Renal cortical epithelial cell (primary cell): Measurements from ENCODE around the gene MALRD1. TPM values are rescaled to one million over a fixed set of nuclear protein-coding genes. Genes with fewer than 3 reads are reported as not detected.

ENCODE experiments used
- DNase-seq: peaks from one replicate; pipeline ENCODE4 v3.0.0-alpha.2; 2011; ENCODE audit warnings: low read depth
- total RNA-seq: library from RNA; depleted of rRNA; stranded (reverse); fragments of >200 nt; gene quantifications from 2 replicates; pipeline ENCODE4 v1.2.3, GENCODE V29; 2014

MALRD1 gene
- total RNA-seq, 1 donor from 2014 or later = 0.35 TPM

DNA sequence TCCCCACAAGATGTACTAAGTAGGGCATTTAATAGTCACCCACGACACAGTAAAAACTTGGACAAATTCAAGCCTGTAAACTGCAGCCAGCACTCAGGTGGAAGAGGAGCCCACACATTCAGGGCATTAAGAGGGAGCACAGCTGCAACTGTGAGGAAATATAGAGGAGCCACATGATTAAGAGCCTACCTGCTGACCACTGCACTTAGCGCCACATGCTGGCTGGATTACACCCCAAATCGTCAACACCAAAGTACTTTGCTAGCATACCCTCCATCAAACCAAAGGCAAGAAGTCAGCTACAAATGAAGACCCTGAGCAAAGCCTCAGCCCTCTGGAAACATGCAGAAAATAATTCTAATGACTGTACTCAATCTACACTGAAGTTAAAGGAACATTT lies 445.3 kb downstream of the MALRD1 start:
- no peak for DNase-seq

DNA sequence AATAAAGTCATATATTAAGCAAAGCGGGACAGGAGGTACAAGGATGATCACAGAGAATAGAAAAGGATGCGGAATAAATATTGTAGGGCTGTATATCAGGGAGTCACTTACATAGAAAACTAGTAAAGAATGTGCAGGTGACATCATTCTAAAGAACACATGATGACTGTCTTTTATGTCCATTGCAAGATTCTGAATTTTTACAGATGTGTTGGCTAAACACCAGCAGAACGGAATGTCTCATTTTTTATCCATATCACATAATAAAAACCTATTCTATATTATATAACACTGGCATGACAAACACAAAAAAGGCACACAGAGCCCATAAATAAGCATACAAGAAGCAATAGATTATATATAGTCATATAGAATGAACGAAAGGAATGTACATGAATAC lies 448.4 kb downstream of the MALRD1 start:
- DNase-seq = no peak

DNA sequence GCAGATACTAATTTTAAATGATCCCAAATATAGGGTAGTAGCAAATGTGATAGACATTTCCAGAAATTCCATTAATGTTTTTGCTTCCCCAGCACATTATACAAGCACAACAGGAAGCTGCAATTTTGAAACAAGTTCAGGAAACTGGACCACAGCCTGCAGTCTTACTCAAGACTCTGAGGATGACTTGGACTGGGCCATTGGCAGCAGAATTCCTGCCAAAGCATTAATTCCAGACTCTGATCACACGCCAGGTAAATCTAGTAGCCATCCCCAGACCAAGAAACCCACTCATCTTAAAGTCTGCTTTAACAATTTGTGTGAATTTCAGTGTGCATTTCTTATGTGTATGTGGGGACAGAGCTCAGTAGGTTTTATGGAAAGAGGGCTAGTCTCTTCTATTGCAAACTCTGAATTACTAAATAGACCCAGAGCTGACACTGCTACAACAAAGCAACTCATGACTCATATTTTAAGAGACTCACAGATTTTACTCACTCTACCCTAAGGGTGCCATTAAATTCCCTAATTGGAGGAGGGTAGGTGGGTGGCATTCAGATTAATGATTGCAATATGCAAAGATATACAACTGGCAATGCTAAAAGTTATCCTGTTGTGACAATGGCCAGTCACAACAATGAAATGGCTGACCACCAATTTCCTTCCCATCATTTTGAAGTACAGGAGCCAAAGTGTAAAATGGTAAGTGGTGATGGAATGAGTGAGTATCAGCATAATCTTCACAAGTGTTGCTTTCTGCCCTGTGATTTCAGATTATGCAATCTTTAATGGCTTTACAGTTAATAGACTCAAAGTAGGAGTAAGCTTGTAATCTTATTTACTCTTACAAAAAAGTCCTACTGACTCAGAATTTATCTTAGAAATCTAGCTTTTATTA lies 450.0 kb downstream of the MALRD1 start:
- DNase-seq = peak; percentile 85

DNA sequence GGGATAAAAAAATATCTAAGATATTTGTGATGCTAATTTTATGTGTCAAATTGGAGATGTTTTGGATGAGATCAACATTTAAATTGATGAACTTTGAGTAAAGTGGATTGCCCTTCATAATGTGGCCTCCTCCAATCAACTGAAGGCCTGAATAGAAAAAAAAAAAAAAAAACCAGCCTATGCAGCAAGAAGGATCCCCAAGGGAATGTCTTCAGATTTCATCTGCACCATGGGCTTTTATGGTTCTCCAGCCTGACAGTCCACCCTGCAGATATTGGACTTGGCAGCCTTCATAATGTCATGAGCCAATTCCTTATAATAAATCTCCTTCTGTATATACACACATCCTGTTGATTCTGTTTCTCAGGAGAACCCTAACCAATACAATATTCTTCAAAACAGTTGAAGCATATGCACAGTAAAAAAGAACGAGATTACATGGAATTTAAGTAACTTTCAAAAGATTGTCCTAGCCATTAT lies 450.7 kb downstream of the MALRD1 start:
- DNase-seq = no peak

DNA sequence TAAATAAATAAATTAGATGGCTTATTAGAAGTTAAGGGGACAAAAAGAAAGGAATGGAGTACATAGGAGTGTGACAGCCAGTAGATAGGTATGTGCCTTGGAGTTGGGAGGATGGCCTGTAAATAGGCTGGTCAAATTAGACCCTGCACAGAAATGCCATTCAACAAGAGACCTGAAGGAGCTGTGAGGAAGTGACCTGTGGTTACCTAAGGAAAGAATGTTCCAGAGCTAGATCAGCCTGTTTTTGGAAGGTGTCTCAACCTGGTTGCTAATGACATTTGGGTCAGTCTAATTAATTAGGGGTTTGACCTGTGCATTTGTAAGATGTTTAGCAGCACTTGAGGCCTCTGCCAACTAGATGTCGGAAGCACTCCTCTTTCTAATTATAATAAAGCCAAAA lies 452.4 kb downstream of the MALRD1 start:
- DNase-seq = no peak

DNA sequence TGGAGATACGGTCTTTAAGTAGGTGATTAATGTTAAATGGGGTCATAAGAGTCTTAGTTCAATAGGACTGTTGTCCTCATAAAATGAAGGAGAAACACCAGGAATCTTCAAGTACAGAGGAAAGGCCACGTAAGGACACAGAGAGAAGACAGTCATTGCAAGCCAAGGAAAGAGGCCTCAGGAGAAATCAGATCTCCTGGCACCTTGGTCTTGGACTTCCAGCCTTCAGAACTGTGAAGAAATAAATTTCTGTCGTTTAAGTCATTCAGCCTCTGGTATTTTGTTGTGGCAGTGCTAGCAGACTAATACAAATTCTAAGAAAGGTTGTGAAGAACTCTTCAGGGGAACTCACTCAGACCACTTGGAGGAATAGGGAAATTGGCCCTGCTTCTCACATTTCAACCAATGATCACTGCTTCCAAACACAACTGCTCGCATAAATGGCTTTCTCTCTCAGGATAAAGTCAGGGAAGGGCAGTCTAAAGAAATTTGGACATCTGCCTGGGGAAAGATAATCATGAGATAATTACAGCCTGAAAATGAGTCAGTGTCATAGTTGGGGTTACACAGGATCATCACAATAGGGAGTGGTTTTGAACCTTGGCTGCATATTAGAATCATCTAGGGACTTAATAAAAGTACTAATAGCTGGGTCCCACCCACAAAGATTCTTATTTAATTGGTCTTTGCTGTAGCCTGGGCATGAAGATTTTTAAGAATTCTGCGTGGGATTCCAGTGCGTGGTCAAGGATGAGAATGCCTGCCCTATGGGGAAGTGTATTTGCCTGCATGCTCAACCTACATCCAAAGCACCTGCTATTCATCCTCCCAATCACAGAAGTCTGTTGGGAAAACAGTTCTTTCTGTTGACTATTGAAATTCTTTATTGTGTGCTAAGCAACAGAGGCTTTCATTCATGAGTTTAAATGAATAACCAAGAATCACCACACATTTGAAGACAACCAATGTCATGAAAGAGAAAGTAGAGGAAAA lies 457.0 kb downstream of the MALRD1 start:
- no peak for DNase-seq

DNA sequence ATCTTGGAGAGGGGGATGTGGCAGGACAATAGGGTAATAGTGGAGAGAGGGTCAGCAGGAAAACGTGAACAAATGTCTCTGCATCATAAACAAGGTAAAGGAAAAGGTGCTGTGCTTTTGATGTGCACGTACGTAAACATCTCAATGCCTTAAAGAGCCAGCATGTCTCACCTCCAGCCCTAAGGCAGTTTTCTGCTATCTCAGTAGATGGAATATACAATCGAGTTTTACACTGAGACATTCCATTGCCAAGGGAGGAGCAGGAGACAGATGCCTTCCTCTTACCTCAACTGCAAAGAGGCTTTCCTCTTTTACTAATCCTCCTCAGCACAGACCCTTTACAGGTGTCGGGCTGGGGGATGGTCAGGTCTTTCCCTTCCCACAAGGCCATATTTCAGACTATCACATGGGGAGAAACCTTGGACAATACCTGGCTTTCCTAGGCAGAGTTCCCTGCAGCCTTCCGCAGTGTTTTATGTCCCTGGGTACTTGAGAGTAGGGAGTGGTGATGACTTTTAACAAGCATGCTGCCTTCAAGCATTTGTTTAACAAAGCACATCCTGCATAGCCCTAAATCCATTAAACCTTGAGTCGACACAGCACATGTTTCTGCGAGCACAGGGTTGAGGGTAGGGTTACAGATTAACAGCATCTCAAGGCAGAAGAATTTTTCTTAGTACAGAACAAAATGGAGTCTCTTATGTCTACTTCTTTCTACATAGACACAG lies 461.6 kb downstream of the MALRD1 start:
- DNase-seq = peak; percentile 23

DNA sequence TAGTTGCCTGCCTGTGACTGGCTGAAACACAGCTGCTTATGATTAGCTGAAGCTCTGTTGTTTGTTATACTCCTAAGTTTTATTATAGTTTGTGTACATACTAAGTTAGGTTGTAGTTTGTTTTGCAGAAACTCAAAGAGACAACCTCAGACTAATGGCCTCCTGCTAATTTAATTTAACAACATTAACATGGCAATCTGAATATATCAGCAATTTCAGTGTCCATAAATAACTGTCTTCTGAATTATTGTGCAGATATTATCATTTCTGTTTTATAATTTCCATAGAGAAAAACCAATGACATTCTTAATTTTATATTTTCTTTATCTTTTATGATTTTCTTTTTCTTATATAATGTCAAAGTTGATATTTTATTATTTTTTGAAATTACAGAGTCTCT lies 469.5 kb downstream of the MALRD1 start:
- DNase-seq = no peak

DNA sequence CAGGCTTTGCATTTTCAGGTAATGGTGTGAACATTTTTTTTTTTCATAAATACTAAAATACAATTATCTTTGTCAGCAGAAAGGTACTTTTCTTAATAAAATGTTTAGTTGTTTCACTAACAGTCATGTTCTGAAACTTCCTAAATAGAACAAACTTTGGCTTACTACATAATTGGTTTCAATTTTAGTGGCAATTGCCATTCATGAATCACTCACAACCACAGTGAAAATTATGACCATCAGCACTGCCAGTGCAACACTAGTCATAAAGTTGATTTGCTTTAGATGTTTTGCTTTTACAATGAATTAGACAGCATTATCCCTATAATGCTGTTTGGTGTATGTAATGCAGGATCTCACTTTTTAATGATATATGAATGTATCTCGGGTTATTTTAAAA lies 470.0 kb downstream of the MALRD1 start:
- DNase-seq = no peak

DNA sequence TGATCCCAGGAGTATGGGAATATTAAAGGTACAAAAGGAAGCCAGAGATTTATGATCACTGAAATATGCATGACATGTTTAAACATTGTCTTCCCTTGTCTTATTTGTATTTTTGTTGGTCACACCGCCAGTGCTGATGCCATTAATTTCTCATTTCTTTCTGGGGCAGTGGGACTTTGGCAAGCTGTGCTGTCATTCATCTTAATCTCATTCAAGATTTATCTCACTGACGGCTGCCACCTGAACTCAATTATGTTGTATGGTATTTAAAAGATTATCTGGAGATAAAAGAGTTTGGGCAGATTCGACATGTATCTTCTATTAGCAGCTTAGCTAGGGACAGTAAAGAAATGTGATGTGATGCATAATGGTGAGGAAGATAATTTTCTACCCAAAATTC lies 482.7 kb downstream of the MALRD1 start:
- no peak for DNase-seq

DNA sequence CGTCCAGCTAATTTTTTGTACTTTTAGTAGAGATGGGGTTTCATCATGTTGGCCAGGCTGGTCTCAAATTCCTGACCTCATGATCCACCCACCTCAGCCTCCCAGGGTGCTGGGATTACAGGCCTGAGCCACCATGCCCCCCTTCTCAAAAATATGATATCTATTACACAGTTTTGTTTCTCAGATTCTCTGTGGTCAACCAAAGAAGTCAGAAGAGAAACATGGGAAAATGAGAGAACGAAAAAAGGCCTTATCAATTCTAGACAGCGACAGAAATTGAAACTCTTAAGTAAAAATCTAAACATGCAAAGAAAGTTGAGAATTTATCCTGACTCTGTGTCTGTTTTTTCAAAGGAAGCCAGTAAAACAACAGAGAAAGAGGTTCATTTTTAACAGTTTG lies 483.8 kb downstream of the MALRD1 start:
- DNase-seq = no peak

DNA sequence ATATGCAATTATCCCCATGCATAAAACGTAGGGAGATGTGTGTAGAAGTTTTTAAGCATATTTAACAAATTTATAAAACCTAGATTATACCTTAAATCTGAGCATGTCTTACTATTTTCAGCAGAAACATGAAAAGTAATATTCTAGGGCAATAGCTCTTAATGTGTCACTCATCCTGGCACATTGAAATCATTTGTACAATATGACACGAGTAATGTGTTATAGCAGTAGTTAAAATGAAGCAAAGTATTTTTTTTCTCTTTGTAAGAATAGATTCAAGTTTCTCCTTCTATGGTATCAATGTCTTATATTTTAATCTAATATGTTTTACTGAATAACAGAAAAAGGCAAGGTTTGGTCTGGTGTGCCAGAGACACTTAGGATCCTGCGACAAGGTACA lies 492.7 kb downstream of the MALRD1 start:
- DNase-seq = no peak

DNA sequence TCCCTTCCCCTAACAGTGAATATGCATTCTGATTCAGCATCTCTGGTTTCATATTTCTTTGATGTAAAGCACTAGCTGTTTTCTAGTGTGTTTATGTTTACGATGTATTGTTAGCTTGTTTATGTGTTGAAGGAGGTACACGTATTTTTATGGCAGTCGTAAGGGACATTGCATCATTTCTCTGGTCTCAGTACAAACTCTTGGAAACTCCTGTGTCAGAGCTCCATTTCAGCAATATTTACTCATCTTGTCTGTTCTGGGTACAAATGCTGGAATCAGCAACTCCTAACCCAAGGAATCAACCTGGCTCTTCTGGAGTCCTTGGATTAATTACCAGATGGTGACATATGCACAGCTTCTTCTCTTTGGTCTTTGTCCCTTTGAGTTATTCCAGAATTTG lies 497.6 kb downstream of the MALRD1 start:
- DNase-seq = no peak

DNA sequence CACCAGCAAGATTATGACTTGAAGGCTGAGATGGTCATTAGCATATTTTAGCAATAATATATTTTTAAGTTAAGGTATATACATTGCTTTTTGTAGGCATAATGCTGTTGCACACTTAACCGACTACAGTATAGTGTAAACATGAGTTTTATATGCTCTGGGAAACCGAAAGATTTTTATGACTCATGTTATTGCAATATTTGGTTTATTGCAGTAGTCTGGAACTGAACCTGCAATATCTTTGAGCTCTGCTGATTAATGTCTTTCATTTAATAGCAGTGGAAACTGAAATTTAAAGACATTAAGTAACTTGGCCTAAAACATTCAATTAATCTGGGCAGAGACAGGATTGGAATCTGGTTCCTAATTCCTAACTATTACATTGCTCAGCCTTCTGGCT lies 500.9 kb downstream of the MALRD1 start:
- DNase-seq = no peak

DNA sequence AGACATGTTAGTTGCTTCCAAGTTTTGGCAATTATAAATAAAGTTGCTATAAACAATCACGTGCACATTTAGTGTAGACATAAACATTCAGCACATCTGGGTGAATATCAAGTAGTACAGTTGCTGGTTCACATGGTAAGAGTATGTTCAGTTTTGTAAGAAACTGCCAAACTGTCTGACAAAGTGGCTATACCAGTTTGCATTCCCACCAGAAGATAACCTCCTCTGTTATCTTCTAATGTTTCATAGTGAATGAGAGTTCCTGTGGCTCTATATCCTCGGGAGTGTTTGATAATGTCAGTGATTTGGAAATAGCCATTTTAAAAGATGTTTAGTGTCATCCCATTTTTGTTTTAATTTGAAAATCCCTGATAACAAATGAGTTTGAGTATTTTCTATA lies 508.1 kb downstream of the MALRD1 start:
- no peak for DNase-seq

DNA sequence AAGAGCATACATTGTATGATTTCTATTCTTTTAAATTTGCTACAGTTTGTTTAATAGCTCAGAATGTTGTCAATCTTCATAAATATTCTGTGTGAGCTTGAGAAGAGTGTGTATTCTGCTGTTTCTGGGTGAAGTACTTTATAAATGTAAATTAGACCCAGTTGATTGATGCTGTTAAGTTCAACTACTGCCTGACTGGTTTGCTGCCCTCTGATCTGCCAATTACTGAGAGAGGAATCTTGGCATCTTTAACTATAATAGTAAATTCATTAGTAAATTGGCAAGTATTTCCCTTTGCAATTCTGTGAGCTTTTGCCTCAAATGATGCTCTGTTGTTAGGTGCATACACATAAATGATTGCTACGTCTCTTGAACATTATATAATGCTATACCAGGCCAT lies 512.6 kb downstream of the MALRD1 start:
- no peak for DNase-seq

DNA sequence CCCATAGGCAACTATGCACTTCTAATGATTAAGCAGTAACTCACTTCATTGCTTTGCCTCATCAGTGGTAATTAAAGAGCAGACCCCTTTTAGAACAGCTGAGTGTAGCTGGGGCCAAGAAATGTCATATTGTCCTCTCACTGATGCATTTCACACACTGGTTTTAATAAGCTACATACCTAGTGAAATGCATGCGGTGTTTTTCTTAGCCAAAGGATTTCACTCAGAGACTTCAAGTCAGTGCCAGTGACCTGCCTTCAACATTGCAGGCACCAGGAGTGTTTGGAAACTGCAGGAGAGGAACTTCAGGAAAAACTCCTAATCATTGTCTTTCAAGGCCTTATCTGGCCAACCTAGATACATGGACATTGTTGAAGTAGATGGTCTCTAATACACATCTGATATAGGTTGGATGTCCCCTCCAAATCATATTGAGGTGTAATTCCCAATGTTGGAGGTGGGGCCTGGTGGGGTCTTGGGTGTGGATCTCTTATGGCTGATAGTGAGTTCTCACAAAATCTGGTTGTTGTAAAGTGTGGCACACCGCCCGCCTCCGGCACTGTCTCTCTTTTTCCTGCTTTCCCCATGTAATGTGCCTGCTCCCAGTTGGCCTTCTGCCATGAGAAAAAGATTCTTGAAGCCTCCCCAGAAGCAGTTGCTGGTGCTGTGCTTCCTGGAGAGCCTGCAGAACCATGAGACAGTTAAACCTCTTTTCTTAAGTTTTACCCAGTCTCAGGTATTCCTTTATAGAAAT lies 515.0 kb downstream of the MALRD1 start:
- no peak for DNase-seq

DNA sequence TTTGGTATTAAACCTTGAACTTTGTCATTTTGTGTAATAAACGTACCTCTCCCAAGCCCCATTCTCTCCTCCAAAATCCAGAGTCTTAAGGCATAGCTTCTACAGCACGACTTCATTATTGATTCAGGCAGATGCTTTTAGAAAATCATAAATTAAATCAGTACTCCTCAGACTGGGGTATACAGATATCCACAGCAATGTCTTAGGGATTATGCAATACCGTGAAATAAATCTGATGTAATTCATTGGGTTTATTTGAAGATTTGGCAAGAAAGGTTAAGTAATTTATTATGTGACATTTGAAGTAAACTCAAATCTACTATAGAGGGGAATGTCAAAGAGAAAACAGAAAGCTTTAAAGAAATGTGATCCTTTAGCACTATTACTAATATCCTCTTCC lies 521.5 kb downstream of the MALRD1 start:
- DNase-seq = peak; percentile 6

DNA sequence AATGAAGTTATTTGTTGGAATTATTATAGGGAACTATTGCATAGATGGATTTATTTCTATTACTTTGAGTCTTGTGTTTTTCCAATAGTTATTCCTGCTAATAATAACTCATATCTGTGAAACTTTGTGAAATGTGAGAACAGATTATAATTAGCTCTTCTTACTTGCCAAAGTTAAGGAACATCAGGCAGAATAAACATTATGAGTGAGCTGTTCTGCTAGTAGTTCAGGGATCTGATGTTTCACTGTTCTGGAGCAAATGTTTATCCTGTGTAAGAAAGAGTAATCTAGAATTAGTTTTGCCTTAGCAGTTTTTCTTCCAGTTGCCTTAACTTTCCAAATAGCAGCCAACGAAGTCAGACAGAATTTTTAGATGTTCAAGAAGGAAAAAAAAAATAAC lies 522.4 kb downstream of the MALRD1 start:
- no peak for DNase-seq

DNA sequence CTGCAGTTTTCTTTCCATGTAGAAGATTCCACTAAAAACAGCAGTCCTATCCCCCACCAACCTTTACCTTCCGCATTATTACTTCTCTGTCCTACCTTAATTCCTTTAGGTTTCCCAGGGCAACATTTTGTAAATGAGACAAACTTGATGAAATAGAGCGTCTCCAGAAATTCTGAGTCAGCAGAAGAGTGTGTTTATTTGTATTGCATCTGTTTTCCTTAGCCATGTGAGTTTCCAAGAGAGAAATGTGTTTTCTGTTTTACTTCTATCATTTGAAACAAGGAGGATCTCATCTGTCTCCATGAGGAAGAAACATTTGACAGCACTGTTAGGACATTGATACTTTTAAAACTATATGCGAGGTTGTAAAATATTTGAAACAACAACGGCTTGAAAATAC lies 523.5 kb downstream of the MALRD1 start:
- DNase-seq = no peak

DNA sequence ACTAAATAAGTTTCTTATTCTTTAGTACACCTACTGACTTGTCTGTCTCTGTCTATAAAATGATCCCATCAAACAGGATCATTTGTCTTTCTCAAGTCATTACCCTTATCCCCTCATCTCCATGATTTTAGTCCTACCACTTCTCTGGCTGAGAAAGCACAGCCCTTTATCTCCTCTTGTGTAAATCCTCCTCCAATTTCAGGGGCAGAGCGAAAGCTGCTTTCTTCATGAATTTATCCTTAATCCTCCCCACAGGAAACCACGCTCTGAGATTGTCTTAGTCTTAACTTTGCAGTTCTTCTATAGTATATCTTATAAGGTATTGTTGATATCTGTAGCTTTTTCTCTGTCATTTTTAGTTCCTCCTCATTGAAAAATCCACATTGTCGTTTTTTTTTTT lies 528.0 kb downstream of the MALRD1 start:
- no peak for DNase-seq
